Activated naive CD4-positive, alpha-beta T cell treated with anti-CD3 and anti-CD28 coated beads, Interleukin-2, amount 50 U/mL, for 16 hours (primary cell): ENCODE results near the gene TMEM151B.
A peak's percentile ranks its signal among the peaks of the same experiment; 100 is the strongest.

ENCODE experiments used
- DNase-seq: peaks from one replicate; pipeline ENCODE4 v3.0.0-alpha.2; 2020

TMEM151B gene

DNA sequence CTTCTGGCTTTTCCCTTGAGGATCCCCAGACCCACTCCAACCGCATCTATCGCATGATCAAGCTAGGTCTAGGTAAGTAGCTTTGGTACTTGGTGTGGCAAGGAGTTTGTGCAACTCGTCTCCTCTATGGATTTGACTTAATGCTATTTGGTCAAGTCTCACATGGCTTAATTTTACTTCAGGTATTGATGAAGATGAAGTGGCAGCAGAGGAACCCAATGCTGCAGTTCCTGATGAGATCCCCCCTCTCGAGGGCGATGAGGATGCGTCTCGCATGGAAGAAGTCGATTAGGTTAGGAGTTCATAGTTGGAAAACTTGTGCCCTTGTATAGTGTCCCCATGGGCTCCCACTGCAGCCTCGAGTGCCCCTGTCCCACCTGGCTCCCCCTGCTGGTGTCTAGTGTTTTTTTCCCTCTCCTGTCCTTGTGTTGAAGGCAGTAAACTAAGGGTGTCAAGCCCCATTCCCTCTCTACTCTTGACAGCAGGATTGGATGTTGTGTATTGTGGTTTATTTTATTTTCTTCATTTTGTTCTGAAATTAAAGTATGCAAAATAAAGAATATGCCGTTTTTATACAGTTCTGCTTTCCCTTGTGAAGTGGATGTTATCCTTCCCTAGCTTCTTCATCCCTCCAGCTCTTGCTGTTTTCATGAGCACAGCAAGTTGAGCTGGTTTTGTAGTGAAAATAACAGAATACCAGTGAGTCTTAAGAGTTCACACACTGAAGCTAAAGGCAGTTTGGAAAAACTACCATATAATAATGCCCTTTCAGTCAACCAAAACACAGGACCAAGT, 16.7 kb upstream of the TMEM151B start:
- peak; percentile 64 for DNase-seq

DNA sequence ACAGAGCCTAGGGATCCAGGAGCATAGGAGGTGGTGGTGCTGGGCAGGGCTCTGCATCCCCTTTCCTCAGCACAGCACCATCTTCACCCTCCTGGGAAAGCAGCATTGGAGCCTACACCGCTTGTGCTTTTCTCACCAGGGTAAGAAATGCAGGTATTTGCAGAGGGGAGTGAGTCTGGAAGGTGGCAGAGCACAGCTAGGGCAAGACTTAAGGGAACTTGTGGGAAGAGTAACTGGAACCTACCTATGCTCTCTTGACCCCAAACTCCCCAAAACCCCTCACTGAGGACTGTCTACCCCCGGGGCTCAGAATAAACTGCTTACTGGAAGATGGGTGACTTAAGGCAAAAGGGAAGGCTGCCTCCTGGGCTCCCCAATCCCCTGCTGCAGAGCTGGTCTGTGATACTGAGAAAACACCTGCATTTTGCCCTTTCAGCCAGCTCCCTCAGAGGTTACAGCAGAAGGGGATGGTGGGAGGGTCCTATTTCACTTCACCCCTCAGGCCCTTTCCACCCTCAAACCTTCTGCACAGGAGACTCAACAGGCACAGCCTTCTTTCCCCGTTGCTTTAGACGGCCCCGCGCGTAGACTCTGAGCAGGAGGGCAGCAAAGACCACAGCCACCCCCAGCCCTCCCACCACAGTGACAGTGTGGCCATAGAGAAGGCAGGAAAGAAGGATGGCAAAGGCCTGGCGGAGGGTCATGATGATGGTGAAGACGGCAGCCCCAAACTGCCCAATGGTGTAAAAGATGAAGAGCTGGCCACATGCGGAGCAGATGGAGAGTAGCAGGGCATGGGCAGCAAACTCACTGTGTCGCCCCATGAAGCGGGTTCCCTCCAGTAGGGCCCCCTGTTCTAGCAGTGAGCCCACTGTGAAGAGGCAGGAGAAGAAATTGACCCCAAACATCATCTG, 15.8 kb upstream of the TMEM151B start:
- DNase-seq, result peak; percentile 47

DNA sequence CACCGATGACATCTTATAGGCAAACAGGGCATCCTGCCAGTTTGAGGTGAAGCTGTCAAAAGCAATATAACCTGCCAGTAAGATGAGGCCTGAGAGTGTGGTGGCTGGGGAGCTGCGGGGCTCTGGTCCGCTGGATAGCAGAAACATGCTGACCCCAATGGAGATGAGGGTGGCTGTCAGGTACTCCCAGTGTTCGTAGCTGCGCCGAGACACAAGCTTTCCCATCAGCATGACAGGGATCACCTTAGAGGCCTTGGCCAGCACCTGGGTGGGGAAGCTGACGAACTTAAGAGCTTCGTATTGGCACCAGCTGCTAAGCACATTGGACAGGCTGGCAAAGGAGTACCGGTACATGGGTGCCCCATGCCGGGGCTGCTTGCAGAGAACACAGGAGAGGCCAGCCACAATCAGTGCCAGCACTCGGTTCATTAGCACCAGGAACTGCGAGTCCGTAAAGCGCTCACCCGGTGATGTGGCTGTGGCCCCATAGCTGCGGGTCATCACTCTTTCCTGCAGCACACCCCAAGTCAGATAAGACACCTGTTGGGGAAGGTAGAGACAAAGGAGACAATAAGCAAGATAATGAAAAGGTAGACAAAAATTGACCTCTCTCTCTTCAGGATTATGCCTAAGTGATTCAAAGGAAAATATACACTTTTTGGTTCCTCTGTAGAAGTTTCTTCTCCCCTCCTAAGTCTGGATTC, 15.0 kb upstream of the TMEM151B start:
- peak; percentile 50 for DNase-seq

DNA sequence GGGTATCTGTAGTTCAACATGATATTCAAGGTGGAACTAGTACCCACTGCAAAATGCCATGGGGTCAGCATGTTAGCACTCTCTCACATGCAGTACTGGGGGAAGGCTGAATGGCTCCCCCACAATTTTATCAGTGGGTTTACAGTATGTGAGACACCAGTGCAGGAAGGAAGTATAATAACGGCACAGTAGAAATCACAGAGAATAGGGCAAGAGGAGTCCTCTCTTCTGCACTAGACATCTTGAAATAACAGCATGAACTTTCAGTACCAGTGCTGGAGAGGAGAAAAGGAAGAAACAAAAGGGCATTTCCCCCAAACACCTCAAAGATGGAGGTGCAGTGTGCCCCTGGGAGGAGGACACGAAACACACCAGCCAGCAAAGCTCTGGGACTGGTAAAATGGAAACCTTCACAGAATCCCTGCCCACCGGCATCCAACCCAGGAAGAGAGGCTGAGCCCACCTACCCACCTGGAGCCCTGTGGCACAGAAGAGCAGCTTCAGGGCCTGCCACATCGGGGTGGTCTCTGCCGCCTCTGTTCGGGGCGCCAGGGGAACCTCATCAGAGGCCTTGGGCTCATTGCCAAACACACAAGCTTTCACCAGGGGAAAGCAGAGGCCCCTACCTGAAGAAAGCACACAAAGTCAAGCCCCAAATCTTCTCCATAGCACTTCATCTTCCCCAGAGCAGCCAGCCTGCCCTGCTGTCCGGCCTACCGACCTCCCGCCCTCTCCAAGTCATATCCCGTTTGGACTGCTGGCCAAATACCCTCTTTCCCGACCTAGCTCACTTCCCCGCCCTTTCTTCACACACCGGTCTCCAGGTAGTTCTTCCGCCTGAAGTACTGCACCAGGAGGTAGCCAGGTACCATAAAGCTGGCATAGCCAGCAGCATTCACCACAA, 14.1 kb upstream of the TMEM151B start:
- peak; percentile 43 for DNase-seq

DNA sequence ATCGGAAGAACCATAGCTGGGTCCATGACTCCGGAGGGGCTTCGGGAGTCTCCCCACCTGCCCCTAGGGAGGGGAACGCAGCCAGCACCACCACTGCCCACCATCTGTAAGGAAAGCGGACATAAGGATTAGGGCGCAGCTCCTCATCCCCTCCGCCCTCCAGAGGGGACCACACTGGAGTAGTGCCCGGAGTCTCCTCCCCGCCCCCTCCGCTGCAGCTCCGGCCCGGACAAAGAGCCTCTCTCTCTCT, 13.6 kb upstream of the TMEM151B start:
- DNase-seq, result no peak

DNA sequence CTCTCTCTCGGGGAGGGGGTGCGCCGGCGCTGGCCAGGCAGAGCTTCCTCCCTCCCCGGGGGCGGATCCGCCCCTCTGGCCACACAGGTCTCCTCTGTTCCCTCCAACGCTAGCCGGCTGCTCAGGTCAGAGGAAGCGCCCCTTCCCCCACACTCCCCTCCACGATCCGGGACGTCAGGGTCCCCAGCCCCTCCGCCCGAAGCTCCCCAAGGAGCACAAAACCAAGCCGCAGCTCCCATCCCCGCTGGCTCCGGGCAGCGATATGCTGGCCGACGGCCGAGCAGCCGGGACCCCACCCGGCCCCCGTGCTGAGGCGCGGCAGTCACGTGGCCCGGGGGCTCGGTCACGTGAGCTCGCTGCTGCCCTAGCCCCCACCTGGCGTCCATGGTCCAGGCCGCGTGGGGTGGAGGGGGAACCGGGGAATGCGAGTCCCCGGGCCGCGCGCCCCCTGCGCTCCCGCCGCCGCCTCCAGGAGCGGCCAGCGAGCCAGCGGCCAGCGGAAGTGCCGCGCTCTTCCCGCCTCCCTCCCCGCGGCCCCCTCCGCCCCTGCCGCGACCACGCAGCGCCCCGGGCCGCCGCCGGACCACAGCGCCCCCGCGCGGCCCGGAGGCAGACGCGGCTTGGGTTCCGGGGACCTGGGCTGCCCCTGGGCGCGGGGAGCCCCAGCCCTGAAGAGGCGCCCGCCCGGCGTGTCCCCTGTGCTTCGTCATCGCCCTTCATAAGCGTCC, 13.1 kb upstream of the TMEM151B start, which contains the start of gene SLC35B2:
TSS of gene SLC35B2 (minus strand) at position 504 of the 728 bp plus-strand sequence. CDS start at position 386, 118 bp downstream.
- peak; percentile 69 for DNase-seq

DNA sequence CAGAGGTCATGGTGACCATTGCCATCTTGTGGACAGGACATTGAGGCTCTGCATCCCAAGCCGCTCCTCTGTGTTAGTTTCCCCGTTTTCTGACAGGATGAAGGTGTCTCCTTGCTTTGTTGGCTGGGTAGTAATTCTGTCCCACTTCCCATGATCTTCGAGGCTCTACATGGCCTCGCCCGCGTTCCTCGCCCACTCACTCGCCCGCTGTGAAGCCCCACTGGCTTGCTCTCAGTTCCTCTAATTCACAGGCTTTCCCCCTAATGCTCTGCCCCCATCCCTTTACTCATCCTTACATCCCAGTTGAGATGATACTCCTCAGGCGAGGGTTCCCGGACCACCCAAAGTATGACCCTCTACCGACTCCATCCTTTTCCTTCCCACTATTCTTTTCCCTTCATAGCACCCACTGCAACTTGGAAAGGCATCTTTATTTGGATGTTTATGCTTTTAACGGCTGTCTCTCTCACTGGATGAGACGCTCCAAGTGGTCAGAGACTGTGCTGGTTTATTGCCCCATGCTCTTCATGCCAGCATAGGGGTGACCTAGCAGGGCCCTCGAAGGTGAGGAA, 12.4 kb upstream of the TMEM151B start:
- DNase-seq, result no peak

DNA sequence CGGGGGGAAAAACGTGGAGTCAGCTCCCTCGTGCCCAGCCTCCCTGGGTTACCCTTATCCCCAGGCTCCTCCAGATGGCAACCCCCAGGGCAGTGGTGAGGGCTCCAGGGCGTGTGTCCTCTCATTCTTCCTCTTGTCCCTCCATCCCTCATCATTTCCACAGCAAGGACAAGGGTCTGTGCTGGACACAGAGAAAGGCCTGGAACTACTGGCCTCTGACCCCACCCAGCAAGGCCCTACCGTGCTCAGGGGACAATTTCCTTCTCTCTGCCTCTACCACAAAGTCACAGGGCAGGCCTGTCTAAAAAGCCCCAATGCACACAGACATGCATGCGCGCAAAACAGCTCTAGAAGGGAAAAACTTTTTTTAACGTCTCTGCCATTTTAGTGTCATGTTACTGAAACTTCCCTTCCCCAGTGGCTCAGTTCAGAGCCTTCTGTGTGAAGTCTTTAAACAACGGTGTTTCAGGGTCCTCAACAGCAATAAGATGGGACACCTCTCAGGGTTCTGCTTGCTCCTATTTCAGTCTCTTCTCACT, 11.9 kb upstream of the TMEM151B start:
- no peak for DNase-seq

DNA sequence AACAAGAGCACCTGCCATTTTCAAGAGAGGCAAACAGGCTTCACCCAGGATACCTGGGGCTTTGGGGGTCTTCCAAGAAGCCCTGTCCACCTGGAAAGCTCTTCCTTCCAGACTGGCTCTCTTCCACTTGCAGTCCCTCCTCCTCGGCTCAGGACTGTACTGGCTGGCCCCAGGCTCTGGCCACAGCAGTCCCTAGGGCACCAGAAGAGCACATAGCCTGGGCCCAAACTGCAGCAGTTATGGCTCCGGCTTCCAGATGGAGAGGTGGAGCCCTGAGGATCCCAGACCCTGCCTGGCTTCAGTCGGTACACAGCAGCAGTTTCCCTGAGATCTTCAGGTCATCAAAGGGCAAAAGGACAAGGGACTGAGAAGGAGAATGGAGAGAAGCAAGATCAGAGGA, 11.3 kb upstream of the TMEM151B start:
- no peak for DNase-seq

DNA sequence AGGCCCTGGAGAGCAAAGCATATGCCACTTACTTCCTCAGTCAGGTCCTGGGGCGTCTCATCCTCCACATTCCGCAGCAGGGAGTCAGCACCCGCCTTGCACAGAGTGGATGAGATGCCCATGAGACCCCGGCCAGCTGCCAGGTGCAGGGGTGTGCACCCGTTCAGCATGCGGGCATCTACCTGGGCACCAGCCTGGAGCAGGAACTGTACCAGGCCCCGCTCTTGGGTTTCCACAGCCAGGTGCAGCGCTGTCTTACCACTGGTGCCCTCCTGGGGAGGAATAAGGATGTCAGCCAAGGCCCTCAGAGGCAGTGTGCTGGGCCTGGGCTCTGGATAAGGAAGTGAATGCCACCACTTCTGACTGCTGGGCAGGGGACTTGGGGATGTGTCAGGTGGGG, 10.2 kb upstream of the TMEM151B start:
- no peak for DNase-seq

DNA sequence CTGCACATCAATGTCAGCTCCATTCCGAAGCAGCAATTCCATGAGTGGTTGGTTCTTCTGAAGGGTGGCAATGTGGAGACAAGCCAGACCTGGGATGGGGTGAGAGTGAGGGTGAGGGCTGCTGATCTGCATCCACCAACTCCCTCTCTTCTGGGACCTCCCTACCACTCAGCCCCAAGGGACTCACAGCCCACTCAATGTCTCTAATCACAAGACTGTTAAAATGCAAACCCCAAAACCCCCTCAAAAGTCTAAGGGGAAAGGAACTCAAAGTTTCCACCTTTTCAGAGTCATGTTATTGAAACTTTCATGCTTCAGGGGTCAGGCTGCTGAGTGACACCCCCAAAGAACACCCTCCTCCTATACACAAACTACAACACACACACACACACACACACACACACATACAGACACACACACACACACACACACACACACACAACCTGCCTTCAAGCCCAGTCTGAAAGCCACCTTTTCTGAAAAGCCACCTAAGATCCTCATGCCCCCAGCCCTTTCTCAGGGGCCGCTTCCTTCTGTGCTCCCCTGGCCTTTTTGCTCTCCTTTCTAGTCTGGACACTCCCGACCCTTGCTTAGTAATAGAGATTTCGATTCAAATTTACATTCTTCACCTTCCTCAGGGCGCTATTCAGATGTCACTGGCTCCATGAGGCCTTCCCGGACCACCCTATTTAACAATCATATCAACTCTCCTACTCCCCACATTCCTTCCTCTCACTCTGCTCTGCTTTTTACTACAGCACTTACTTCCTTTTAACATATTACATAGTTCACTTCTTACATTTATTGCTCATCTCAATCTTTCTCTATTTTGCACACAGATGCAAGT, 9.6 kb upstream of the TMEM151B start:
- DNase-seq, result no peak

DNA sequence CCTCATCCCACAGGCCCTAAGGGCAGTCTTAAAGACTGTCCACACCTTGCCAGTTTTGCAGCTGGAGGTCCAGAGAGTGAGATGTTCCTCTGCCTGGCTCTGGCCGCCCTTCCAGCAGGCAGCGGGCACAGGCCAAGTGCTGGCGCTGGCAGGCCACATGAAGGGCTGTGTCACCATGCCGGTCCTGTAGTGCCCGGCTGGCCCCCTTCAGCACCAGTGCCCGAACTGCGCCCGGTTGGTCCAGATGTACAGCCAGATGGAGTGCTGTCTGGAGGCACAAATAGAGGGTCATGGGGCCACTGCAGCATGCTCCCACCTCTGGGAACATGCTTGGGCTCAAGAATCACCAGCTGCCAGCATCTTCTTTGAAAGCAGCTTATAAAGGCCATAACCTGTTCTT, 8.7 kb upstream of the TMEM151B start:
- DNase-seq, result no peak

DNA sequence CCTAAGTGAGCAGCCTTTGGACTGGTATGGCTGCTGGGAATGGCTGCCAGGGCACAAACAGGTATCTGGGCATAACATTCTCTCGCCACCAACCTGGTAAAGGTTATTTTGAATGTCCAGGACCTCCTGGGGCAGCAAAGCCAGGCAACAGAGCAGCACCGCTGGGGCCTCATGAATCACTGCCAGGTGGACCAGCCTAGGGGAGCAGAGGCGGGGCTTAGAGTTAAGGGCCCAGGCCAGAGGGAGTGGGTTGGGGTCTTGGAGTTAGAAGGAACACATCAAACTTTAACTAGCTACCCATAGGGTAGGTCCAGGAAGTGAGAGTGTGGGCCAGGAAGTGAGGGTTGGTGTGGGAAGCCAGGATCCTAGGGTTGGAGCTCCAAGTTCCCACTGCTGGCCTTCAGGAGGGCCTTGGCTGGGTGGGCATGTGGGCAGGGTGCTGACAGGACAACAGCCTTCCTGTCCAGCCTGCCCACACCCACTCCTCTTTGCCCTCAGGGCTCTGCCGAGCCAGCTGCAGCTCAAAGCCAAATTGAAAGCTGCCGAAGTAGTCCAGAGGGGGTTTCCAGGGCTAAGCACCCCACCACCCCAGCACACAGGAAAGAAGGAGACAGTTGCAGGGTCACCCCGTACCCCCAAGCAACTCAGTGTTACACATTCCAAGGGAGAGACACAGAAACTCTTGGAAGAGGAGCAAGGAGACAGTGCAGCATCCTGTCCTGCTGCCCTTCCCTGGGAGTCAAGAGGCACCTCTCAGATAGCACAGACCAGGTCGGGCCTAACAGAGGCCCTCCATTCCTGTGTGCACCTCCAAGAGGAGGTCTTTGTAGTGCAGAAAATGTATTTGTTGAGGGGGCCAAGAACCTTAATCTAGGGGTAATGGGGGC, 7.5 kb upstream of the TMEM151B start:
- DNase-seq, result no peak

DNA sequence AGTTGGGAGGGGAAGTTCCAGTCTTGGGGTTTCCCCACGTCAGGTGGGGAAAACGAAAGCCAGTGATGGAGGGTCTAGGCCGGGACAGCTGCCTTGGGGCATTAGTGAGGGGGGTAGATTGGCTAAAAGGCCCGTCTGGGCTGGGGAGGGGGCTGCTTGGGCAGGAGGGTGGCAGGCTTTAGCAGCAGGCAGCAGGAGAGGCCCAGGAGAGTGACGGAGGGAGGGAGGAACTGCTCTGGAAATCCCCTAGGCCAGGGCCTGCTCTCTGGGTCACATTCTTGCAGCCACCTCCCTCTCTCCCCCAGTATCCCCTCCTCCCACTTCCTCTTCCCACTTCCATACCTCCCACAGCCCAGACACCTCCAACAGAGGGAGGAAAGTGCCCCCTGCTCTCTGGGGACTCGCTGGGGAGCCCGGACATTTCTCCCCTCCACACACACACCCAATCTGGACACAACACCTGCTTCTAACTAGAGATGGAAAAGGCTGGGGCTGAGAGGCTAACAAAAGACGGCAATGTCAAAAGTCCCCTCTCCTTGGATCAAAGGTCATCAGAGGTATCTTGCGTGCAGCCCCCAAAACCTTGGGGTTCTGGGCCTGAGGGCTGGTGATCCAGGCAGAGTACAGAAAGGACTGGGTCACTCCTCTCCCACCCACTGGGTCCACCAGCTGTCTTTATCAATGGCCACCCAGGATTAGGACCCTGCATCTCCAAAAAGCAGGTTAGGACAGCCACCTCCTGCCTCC, 6.7 kb upstream of the TMEM151B start:
- no peak for DNase-seq

DNA sequence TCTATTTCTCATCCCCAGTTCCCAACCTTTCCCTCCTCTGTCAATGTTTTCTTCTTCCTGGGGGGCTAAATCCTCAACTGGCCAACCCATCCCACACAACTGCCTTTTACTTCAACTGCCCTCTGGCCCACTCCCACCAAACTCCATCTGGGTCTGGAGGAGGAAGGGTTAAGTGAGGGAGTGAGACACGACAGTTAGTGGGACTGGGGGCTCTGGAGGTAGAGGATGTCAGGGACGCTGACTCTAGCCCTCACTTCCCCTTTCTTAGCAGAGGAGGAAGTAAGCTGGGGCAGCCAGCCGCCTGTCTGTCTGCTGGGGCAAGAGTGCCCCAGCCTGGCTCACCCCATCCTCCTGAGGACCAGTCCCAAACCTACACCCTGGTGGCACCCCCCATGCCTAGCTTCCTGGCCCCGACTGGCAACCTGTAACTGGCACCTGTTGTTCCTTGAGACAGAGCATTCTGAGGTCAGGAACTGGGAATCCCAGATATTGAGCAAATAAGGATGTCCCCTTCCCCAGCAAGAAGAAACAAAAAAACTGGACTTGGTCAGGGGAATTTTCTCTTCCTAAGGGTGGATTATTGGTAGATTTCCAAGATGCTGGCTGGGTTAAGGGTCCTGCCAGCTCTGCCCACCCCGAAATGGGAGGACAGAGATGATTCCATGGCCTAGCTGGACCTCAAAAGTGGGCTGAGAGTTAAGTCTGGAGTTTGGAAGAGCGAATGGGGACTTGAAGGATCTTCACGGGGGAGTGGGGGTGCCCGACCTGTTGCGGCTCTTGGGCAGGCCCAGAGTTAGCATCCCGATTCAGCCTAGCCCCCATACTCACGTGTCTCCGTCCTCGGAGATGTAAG, 5.9 kb upstream of the TMEM151B start:
- DNase-seq, result no peak

DNA sequence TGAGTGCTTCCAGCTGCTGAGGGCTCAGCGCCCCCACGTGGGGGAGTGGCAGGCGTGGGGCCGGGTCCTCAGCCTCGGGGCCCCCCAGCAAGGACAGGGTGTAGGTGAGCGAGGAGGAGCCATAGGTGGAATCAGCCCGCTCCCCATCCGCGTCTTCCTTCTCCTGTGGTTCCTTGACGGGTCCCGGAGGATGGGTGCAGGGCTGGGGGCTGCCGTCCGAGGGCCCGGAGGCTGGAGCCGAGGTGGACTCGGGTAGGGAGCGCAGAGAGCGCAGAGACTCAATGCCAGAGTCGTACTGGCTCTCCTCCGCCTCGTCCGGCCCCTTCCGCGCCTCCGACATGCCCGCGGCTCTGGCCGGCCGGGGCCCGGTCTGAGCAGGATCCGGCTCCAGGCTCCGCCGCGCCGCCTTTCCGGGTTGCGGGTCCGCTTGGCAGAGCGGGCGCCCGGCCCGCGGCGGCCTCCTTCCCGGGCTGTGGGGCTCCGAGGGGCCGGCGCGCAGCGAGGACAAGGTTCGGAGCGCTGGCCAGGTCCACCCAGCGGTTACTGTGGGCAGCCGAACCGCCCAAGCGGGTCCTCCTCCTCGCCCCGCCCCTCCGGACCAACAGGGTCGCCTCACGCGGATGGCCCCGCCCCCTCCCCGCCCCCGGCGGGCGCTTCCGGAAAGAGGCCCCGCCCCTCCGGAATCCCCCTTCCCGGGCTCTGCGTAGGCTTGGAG, 5.1 kb upstream of the TMEM151B start, which contains the start of gene NFKBIE:
TSS of gene NFKBIE (minus strand) at position 545 of the 715 bp plus-strand sequence. CDS start at position 340, 205 bp downstream.
- DNase-seq, result peak; percentile 92
